Effector memory CD4-positive, alpha-beta T cell (primary cell): ENCODE data around the gene VAV2.
"Not testable (repeated sequence)": the region's sequence is repeated elsewhere in the genome, so short reads cannot be mapped to it uniquely, and the experiment has no call there.

Experiments
- DNase-seq, 3 donors: peaks; one replicate each; pipeline ENCODE4 v3.0.0-alpha.2; 2020
- H3K27ac ChIP-seq: 2 replicates; pipeline ENCODE4 v1.7.0; 2013; ENCODE audit warnings: mild to moderate bottlenecking, low read length, moderate library complexity; ENCODE audit not compliant: insufficient read depth, poor library complexity, severe bottlenecking
- H3K27me3 ChIP-seq: replicated peaks from 2 replicates; pipeline ENCODE4 v1.7.0; 2013; ENCODE audit warnings: mild to moderate bottlenecking, low read length; ENCODE audit not compliant: insufficient read depth, control insufficient read depth, poor library complexity, severe bottlenecking
- H3K36me3 ChIP-seq: 2 replicates; pipeline ENCODE4 v1.7.0; 2013; ENCODE audit warnings: mild to moderate bottlenecking, low read length, moderate library complexity; ENCODE audit not compliant: control insufficient read depth, insufficient read depth
- H3K4me1 ChIP-seq: 2 replicates; pipeline ENCODE4 v1.7.0; 2013; ENCODE audit warnings: low read length, mild to moderate bottlenecking; ENCODE audit not compliant: control insufficient read depth, insufficient read depth, poor library complexity, severe bottlenecking
- H3K4me3 ChIP-seq: 2 replicates; pipeline ENCODE4 v1.7.0; 2013; ENCODE audit warnings: low read length, low read depth, mild to moderate bottlenecking; ENCODE audit not compliant: insufficient read depth, poor library complexity, severe bottlenecking
- H3K9me3 ChIP-seq: 2 replicates; pipeline ENCODE4 v1.7.0; 2013; ENCODE audit warnings: mild to moderate bottlenecking, low read length, moderate library complexity; ENCODE audit not compliant: control insufficient read depth

The VAV2 gene

GRCh38 chr9:133989625-133990365 is 2.3 kb downstream of the VAV2 start:
- Histone ChIP-seq H3K27ac (no peak overlapping the region), H3K4me1 (peaks cover 21% of the 10 kb centered on the region), H3K9me3 (no peaks in the 10 kb centered on the region), H3K27me3 (peaks cover 14% of the 10 kb centered on the region), H3K4me3 (no peak overlapping the region), H3K36me3 (no peaks in the 10 kb centered on the region)
- DNase-seq, result no peak

DNA sequence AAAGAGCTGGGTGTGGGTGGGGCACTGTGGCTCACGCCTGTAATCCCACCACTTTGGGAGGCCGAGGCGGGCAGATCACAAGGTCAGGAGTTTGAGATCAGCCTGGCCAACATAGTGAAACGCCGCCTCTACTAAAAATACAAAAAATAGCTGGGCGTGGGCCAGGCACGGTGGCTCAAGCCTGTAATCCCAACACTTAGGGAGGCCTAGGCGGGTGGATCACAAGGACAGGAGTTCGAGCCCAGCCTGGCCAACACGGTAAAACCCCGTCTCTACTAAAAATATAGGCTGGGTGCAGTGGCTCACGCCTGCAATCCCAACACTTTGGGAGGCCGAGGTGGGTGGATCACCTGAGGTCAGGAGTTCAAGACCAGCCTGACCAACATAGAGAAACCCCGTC is 3.4 kb downstream of the VAV2 start:
- not testable (repeated sequence) for H3K4me3 ChIP-seq, DNase-seq, H3K27ac ChIP-seq, H3K9me3 ChIP-seq, H3K36me3 ChIP-seq
- Histone ChIP-seq H3K27me3 (peaks cover 11% of the 10 kb centered on the region), H3K4me1 (peaks cover 14% of the 10 kb centered on the region)

DNA sequence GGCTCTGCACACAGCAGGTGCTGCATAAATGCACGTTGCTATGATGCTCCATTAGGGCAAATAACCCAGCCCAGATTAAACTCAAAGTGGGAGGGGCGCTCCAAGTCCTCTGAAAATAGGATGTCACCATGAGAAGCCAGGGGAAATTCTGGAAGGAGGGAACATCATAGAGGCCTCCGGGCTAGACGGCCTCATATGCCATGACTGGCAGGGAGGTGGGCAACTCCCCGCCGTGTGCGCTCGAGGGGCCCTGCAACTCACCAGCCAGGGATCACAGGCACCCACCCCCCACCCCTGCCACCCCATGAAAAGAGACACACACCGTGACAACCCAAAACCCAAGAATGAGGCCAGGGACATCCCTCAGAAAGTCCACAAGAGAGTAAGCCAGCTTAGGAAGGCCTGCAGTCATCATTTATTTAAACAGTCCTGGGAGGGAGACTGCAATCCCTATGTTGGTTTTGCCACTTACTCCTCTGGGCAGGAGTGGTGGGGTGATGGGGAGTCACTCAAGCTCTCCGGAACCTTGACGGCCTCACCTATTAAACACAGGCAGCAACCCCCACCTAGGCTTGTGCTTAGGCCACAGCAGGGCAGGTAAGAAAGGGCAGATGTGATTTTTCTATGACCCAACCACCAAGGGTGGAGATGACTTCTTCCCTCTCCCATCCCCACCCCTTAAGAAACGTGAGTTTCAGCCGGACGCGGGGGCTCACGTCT is 4.0 kb downstream of the VAV2 start:
- Histone ChIP-seq H3K9me3 (no peaks in the 10 kb centered on the region), H3K4me1 (peaks cover 7% of the 10 kb centered on the region), H3K4me3 (no peak overlapping the region), H3K27ac (no peak overlapping the region), H3K36me3 (no peaks in the 10 kb centered on the region), H3K27me3 (peaks cover 11% of the 10 kb centered on the region)
- no peak for DNase-seq

DNA sequence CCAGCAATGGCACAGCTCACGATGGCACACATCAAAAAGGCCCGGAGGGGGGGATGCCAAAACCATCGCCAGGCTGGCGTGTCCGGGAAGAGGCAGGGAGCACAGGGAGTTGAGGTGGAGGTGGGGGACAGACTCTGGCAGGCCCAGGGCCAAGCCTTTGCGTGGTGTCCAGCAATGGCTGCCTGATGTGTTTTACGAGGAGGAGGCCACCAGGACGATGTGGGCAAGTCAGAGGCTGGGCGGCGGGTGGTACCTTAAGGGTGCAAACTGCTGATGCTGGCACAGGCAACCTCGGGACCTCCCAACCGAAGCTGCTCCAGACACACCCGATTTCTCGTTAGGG is 4.7 kb downstream of the VAV2 start:
- no peaks in the 10 kb centered on the region for H3K9me3 ChIP-seq
- H3K4me3 ChIP-seq, result no peak overlapping the region
- H3K27me3 ChIP-seq, result peaks cover 11% of the 10 kb centered on the region
- H3K36me3 ChIP-seq, result no peaks in the 10 kb centered on the region
- H3K4me1 ChIP-seq, result peaks cover 3% of the 10 kb centered on the region
- DNase-seq, result no peak
- H3K27ac ChIP-seq, result no peak overlapping the region

GRCh38 chr9:133986774-133987445 is 5.2 kb downstream of the VAV2 start:
- Histone ChIP-seq H3K36me3 (no peaks in the 10 kb centered on the region), H3K27me3 (peaks cover 11% of the 10 kb centered on the region), H3K4me3 (no peak overlapping the region), H3K27ac (no peak overlapping the region), H3K9me3 (no peaks in the 10 kb centered on the region), H3K4me1 (peaks cover 3% of the 10 kb centered on the region)
- no peak for DNase-seq

DNA sequence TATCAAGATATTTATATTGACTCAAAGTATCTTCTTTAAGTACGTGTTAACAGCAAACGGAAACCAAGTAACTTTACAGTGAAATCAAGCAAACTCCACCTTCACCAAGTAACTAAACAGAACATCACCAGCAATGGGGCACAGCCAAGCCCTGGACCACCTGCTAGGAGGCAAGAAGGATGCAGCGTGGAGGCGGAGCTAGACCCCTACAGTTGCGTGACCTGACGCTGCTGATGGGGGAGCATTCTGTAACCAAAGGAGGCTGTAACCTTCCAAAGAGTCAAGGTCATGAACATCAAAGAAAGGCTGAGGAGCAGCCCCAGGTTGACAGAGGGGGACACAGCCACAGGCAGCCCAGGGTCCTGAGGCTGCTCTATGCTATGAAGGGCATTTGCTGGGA is 6.1 kb downstream of the VAV2 start:
- DNase-seq, result no peak
- Histone ChIP-seq H3K36me3 (no peaks in the 10 kb centered on the region), H3K27me3 (peaks cover 8% of the 10 kb centered on the region), H3K4me3 (no peak overlapping the region), H3K9me3 (no peaks in the 10 kb centered on the region), H3K27ac (no peak overlapping the region), H3K4me1 (peaks cover 1% of the 10 kb centered on the region)

DNA sequence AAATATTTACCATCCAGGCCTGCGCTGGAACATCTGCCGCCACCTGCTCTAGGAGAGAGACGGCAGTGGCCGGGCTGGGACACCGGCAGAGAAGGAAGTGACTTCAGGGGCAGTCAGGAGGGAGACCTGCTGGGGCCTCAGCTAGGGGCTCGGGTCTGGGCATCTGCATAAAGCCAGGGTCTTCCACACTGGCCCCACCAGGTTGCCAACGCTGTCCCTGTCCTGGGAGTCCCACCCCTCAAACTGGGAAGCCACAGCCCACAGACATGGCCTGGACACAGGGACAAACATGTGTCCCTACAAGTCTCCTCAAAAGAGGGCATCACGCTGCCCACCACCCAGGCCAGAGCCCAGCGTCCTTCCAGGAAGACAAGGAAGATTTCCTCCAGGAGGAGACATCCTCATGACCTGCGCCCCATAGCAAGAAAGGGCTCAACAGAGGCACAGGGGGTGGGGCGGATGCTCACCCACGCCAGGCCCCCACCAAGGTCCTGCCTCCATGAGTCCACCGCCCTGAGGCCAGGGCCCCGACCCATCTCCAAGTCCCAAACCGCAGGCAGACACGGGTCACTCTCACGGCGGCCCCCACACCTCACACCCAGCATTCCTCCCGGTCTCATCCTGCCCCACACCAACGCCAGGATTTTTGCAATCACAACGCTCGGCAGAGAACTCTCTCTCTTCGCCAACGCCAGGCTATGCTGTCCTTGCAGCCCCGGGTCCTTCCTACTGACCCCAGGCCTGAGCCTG is 9.0 kb downstream of the VAV2 start:
- Histone ChIP-seq H3K36me3 (no peaks in the 10 kb centered on the region), H3K27ac (no peak overlapping the region), H3K4me3 (no peak overlapping the region), H3K9me3 (no peaks in the 10 kb centered on the region), H3K4me1 (no peaks in the 10 kb centered on the region), H3K27me3 (no peaks in the 10 kb centered on the region)
- DNase-seq, result no peak

DNA sequence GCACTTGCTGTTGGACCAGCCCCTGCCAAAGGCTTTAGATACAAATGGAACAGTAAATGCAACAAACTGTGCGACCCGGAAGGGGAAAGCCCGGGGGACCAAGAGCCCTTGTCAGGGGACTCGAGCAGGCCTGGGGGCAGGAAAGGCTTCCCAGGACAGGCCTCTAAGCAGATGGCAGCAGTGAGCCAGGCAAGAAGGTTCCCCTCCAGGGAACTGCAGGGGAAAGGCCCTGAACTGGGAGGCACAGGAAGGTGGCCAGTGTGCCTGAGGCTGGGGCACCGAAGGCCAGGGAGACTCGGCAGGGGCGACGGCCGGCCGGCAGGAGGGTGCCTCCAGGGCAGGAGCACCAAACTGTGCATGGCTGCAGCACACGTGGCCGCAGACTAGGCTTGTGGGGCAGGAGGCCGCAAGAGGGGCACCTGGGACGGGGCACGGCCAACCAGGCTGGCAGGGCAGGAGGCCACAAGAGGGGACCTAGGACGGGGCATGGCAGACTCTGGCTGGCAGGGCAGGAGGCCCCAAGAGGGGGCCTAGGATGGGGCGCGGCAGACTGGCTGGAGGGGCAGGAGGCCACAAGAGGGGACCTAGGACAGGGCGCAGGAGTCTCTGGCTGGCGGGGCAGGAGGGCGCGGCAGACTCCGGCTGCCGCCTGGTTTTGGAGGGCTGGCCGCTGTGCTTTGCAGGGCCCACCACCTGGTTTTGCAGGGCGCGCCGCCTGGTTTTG is 10.0 kb downstream of the VAV2 start:
- no peaks in the 10 kb centered on the region for H3K36me3 ChIP-seq
- H3K27ac ChIP-seq, result no peak overlapping the region
- no peaks in the 10 kb centered on the region for H3K27me3 ChIP-seq
- DNase-seq, result no peak
- no peaks in the 10 kb centered on the region for H3K9me3 ChIP-seq
- no peaks in the 10 kb centered on the region for H3K4me1 ChIP-seq
- no peak overlapping the region for H3K4me3 ChIP-seq

DNA sequence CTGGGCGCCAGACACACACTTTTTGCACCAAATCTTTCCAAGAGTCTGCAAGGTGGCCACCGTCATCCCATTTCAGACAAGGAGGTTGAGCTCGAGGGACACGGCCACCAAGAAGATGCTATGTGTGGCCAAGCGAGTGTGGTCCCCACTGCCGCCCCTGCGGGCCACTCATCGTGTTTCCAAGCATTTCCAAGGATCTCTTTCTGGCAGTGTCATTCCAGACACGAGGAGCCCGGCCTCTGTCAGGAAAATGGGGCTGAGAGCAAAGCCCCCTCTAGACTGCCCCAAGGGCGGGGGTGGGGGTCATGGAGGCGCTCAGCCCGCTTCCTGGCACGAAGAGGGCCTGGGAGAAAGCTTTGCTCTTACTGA is 10.6 kb downstream of the VAV2 start:
- Histone ChIP-seq H3K4me3 (no peak overlapping the region), H3K27me3 (no peaks in the 10 kb centered on the region), H3K4me1 (no peaks in the 10 kb centered on the region), H3K9me3 (no peaks in the 10 kb centered on the region), H3K36me3 (no peaks in the 10 kb centered on the region), H3K27ac (no peak overlapping the region)
- DNase-seq, result no peak
